ENCODE results near the gene KCNS1. TPM values are rescaled to one million over a fixed set of nuclear protein-coding genes. Genes with fewer than 3 reads are reported as not detected.

The KCNS1 gene
- total RNA-seq, 1 experiment from 2014 or later, result 1.5 TPM

DNA sequence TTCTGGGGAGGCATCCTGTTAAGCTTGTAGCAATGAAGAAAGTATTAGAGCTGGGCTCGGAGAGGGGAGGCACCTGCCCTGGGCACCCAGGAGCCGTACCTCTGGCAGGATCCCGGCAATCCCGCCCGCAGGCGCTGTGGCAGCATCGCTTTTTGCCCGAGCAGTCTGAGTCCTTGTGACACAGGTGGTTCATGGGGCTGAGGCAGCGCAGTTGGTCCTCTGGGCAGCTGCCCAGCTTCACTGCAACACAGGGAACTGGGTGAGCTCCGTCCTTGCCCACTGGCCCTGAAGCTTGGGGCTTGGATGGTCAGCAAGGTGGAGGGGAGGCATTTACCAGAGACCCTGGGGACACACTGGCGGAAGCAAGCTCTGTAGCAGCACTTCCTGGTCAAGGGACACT lies 9.4 kb upstream of the KCNS1 start:
- DNase-seq (ENCODE audit: low read depth), result no peak

- no peak for DNase-seq (ENCODE audit: low read depth)
These were observed 8.7 kb upstream of the KCNS1 start for GRCh38 chr20:45109634-45110033.

GRCh38 chr20:45105317-45105716 lies 4.4 kb upstream of the KCNS1 start:
- DNase-seq (ENCODE audit: low read depth), result peak; percentile 42

DNA sequence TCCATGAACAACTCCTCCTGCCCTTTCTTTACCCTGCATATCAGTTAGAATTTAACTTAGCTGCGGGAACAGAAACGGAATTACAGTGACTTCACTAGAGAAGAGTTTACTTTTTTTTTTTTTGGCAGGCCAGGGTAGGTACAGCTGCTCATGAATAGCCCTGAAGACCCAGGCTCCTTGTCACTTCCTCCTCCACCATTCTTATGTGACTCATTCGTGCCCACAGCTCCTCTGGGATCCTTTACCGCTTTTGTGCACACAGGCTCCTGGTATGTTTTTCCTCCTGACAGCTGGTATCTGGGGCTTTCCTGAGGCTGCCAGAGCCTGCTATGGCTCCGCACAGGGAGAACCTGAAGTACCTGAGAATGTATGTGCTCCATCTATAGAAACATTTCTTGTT lies 3.9 kb upstream of the KCNS1 start:
- DNase-seq (ENCODE audit: low read depth), result peak; percentile 98

DNA sequence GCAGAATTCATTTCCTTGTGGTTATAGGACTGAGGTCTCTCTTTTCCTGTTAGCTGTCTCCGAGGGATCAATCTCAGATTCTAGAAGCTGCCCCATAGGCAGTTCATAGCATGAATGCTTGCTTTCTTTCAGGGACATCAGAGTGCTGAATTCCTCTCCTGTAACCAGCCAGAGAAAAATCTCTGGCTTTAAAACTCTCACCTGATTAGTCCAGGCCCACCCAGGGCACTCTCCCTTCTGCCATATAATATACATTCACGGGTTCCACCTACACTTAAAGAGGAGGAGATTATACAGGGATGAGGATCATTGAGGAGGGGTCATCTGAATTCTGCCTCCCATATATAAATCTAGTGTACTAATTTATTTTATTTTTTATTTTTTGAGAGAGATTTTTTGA lies 2.1 kb upstream of the KCNS1 start:
- no peak for DNase-seq (ENCODE audit: low read depth)

DNA sequence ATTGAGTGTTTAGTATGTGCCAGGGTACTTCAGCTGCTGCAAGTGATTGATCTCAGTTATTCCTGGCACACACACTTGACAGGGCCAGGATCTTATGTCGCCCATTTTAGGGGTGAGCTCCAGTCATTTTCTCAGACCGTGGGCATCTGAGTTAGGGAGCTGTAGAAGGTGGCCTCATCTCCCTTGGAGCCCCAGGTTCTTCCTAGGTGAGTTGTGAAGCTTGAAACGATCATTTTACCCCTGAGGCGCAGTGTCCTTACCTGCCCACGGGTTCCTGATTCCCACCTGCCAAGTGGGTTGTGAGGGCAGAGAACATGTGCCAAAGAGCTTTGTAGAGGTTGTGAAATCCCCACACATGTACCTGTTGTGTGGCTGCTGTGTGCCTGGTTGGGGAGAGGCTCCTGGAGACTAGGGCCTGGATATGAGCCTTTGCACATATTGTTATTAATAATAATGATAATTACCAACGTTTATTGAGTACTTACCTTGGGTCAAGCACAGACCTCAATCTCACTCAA lies 465 bp upstream of the KCNS1 start:
- no peak for DNase-seq (ENCODE audit: low read depth)

GRCh38 chr20:45098103-45098773 lies 2.7 kb downstream of the KCNS1 start:
- DNase-seq (ENCODE audit: low read depth), result no peak

DNA sequence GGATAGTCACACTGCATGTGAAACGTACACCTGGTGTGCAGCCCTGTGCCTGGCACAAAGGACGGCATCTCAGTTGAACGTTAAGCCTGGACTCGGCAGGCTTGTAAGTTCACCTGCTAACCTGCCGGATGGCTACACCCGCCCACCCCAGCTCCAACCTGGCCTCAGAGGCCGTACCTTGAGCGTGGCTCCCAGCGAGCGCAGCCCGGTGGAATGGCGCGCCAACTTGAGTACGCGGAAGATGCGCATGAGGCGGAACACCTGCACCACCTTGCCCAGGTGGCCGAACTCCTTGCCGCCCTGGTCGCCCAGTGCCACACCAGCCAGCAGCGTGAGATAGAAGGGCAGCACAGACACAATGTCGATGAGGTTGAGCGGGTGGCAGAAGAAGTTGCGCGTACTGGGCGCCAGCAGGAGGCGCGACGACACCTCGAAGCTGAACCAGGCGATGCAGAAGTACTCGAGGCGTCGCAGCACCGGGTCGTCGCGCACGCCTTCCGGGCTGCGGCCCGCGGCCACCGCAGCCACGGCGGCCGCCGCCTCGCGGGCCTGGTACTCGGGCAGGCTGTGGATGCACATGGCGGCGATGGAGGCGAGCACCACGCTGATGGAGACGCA lies 3.3 kb downstream of the KCNS1 start:
- no peak for DNase-seq (ENCODE audit: low read depth)

- no peak for DNase-seq (ENCODE audit: low read depth)
These were observed 4.1 kb downstream of the KCNS1 start for GRCh38 chr20:45096781-45097180.

GRCh38 chr20:45095805-45096238 lies 5.1 kb downstream of the KCNS1 start:
- DNase-seq (ENCODE audit: low read depth), result peak; percentile 79

- no peak for DNase-seq (ENCODE audit: low read depth)
These were observed 5.9 kb downstream of the KCNS1 start for GRCh38 chr20:45094864-45095574.

- no peak for DNase-seq (ENCODE audit: low read depth)
These were observed 6.7 kb downstream of the KCNS1 start for GRCh38 chr20:45094201-45094600.

- no peak for DNase-seq (ENCODE audit: low read depth)
These were observed 8.0 kb downstream of the KCNS1 start for GRCh38 chr20:45092898-45093297.

DNA sequence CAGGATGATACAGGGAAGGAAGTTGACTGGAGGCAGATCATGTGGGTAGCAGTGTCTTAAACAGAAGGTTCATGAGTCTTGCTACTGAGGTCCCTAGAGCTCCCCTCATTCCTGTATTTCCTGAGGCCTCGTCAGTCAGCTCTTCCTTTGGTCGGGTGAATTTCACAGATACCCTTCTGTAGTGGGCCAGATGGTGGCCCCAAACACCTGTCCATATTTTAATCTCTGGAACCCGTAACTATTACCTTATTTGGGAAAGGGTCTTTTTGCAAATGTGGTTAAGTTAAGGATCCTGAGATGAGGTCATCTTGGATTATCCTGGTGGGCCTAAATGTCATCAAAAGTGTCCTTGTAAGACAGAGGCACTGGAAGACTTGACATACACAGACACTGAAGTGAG lies 9.6 kb downstream of the KCNS1 start:
- no peak for DNase-seq (ENCODE audit: low read depth)

- no peak for DNase-seq (ENCODE audit: low read depth)
These were observed 10.4 kb downstream of the KCNS1 start for GRCh38 chr20:45090481-45090880.

- peak; percentile 99 for DNase-seq (ENCODE audit: low read depth)
These were observed 12.7 kb downstream of the KCNS1 start for GRCh38 chr20:45088247-45088646.

DNA sequence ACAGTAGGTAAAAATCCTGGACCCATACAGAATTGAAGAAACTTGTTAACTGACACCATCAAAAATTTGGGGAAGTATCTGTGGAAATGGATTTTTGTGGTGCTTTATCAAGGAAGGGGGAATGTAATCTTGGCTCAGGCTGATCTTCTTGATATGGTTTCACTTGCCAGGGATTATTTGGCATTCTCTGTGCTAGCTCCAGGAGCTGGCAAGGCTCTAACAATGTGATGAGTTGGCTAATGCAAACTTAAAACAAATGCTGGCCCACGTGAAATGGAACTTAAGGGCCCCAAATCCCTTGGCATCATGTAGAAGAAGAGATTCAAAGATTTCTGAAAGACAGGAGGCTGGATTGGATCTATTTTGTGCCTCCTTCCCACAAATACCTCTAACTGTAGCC lies 13.1 kb downstream of the KCNS1 start:
- DNase-seq (ENCODE audit: low read depth), result peak; percentile 82

DNA sequence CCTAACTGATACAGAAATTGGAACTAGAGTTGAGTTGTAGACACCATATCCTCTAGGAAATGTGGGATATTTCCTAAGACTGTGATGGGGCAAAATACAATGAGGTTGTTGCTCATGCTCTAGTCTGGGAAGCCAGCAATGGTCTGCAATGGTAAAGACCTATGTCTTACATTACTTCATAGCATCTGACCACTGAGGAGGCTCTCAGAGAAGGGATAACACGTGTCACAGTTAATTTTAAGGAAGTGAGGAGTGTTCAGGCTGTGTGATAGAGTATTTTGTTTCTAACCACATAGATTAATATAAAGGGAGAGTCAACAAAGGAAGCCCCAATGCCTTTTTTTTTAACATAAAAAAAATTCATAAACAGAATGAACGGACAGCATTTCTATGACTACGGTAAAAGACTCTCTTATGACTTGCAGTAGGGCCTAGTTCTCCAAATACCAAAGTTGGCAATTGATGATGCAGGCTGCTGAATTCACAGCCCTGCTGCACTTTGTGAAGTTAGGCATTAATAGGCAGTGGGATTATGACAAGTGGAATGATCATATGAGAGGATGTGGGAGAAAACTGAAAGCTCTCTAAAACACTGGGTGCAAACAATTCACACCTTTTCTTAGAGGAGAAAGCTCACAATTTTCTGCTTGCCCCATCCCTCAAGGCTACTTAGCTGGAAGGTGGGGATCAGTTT lies 13.7 kb downstream of the KCNS1 start:
- no peak for DNase-seq (ENCODE audit: low read depth)

GRCh38 chr20:45085867-45086266 lies 15.1 kb downstream of the KCNS1 start:
- no peak for DNase-seq (ENCODE audit: low read depth)

DNA sequence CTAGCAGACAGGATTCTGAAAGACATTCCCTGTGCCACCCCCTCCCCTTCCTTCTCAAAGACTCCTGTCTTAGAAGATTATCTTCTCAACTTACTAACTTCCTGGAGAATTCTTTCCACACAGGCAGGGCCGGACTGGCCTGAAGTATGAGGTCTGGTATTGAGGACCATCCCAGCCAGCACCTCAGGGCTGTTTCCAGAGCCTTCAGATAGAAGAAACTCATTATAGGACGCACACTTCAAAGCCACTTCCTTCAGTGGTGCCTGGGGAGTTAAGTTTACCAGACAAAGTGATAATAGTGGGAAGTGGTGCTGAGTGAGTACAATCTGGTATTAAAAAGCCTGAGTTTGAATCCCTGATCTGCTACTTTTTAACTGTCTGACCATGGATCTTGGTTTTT lies 15.6 kb downstream of the KCNS1 start:
- DNase-seq (ENCODE audit: low read depth), result no peak

DNA sequence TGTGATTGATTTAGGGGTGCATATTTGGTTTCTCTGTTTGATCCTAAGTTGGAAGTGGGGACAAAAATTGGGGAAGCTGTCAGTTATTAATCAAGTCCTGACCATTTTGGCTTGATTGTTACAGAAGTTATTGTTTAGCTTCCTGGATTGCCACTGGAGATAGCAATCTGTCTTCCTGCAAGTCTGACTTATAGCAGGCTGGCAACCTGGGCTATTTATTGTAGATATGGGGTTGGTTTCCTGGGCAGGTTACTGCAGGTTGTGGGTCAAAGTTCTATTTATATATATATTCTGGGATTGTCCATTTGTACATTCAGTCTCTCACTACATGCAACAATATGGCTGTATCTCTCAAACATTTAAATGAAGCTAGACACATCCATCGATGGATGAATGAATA lies 17.8 kb downstream of the KCNS1 start:
- no peak for DNase-seq (ENCODE audit: low read depth)

GRCh38 chr20:45082468-45082867 lies 18.5 kb downstream of the KCNS1 start:
- DNase-seq (ENCODE audit: low read depth), result no peak

Data from M059J (cell line).